Dedifferentiated amniotic fluid mesenchymal stem cell (primary cell): ENCODE results near the gene PRLR.
"Not testable (repeated sequence)": the region's sequence is repeated elsewhere in the genome, so short reads cannot be mapped to it uniquely, and the experiment has no call there.

Source experiments
- DNase-seq: peaks from one replicate; pipeline ENCODE4 v3.0.0-alpha.2; 2016; ENCODE audit errors: extremely low spot score

PRLR gene

DNA sequence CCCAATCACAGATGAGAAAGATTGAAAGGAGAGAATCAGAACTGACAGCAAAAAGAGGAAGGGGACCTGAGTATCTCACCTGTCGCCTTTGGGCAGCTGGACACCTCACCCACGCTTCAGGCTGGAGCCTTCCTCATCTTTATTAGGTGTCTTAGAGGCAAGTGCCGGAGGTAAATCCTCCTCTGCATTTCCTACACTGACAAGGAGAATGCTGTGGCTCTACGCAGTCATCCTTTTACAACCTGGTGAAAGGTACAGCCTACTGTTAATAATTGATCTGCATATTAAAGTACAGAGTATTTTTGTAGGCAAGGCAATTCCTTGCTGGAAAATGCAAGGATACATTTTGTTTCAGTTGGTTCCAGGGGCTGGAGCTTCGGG is 34.8 kb downstream of the PRLR start:
- no peak for DNase-seq

DNA sequence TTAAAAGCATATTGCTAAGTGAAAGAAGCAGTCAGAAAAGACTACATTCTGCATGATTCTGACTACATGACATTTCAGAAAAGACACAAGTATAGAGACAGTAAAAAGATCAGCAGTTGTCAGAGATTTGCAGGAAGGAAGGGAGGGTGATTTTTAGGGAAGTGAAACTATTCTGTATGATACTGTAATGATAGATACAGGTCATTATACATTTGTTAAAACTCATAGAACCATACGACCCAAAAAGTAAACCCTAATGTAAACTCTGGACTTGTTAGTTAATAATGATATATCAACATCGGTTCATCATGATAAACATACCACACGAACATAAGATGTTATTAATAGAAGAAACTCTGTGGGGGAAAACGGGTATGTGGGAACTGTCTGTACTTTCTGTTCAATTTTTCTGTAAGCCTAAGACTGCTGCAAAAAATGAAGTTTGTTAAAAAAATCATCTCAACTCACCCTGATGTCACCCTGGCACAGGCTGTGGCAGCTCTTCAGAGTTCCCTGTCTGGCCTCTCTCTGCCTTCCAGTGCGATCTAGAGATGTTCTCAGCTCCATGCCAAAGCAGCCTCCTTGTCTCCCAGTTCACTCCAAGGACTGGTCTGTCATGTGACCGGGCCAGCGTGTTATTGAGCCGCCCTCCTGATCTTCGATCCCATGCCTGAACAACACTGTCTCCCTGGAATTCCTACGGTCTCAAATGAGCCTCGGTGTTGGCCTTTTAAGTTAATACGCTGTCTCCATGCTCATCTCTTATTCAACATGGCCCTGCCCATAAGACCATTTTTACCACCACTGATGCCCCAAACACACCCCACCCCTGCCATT is 35.4 kb downstream of the PRLR start:
- DNase-seq = no peak

- no peak for DNase-seq
Measured at GRCh38 chr5:35192506-35192905, 37.8 kb downstream of the PRLR start.

DNA sequence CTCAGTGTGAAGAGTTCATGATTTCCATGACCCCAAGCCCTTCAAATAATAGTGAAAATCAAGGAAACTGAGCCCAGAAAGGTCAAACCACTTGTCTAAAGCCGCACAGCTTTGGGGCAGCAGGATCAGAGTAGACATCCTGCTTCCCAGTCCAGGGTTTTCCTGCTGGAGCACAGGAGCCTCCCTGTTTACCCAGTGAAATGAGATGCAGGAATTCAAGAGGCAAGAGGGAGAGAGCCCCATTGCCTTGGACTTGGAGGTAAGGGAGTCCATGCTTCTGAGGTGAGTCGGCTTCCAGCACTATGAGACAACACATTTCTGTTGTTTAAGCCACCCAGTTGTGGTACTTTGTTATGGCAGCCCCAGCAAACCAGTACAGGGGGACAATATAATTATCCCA is 40.5 kb downstream of the PRLR start:
- not testable (repeated sequence) for DNase-seq

DNA sequence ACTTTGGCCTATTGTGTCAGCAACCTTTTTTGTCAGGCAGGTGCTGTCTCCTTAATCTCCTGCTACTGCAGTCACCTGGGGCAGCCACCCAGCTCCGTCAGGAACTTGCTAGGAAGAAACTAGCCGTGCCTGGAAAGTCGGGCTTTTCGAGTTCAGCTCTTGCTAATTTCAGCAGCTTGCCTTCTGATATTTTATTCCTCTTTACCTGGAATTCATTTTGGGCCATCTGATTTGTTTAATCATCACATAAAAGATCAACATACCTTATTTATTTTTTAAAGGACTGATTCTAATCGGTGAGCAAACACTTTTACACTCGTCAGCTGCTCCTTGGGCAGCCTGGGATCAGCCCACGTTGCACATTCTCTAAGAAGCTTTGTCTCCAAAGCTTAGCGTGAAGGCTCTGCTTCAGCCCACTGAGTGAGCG is 42.2 kb downstream of the PRLR start:
- no peak for DNase-seq

- DNase-seq = not testable (repeated sequence)
Measured at GRCh38 chr5:35187621-35188020, 42.7 kb downstream of the PRLR start.

GRCh38 chr5:35186749-35187148 is 43.5 kb downstream of the PRLR start:
- no peak for DNase-seq

- no peak for DNase-seq
Measured at GRCh38 chr5:35185518-35185917, 44.8 kb downstream of the PRLR start.

DNA sequence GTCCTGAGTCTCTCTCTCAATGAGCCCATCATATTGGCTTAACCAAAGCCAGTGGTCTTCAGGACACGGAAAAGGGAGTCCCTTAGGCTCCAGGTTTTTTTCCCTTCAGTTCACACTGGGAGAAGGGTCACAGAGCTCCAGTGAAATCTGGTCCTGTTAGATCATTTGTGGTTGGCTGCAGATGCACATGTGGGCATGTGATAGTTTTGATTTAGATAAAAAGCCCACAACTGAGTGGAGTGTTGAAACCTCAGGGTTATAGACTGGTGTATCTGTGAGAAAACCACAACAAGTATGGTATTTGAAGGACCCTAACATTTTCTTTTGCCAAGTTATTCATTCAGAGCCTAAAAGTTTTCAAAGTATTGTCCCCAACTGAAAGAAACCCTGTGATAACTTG is 46.7 kb downstream of the PRLR start:
- no peak for DNase-seq

- no peak for DNase-seq
Measured at GRCh38 chr5:35182910-35183535, 47.3 kb downstream of the PRLR start.

DNA sequence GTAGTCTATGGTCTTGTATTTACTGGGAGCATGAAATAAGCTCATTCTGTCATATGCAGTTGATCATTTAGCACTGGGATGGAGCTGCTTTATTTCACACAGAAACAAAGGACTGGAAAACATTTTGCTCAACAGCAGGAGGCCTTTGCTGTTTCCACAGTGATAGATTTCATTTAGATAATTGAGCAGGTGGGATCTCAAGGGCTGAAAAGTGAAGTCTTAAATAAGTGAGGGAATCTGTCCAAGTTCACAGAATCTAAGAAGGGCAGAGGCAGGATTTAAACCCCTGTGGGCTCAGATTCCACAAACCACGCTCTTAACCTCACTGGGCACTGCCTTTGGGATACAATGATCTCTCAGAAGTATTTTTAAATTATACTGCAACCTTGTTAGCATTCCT is 47.8 kb downstream of the PRLR start:
- DNase-seq = no peak

- DNase-seq = no peak
Measured at GRCh38 chr5:35180046-35180445, 50.2 kb downstream of the PRLR start.

GRCh38 chr5:35177783-35178182 is 52.5 kb downstream of the PRLR start:
- no peak for DNase-seq

DNA sequence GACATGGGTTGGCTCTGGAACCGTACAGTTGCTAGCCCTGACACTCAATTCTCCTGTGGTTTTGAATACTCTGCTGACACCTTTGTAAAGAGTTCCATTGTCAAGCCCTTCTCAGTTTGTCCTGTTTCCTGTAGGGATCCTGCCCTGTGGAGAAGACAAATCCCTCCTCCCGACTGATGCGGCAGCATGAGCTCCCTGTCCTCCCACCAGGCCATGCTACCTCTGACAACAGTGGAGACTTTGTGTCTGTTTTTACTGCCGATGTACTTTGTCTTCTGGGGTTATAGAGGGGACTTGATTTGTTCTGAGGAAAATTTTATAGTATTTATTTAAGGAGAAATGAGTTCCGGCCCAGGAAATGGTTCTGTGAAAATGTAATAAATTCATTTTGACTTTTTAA is 57.8 kb downstream of the PRLR start:
- DNase-seq = no peak

DNA sequence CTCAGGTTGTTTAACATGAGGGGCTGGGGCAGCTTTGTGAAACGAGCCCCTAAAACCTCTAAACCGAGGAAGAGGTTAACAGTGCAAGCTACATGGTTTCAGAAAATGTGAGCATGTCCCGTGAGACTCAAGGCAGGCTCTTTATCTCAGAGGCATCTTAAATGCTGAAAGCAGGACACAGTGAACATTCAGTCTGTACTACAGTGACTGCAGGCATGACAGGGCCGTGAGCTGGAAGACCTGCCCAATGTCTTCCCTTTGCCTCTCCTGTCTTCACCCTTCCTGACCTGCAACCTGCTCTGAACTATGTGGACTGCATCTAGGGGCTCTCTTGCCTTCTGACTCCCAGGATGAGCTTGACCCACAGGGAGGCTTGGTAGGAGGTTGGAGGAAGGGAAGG is 58.3 kb downstream of the PRLR start:
- DNase-seq = no peak

DNA sequence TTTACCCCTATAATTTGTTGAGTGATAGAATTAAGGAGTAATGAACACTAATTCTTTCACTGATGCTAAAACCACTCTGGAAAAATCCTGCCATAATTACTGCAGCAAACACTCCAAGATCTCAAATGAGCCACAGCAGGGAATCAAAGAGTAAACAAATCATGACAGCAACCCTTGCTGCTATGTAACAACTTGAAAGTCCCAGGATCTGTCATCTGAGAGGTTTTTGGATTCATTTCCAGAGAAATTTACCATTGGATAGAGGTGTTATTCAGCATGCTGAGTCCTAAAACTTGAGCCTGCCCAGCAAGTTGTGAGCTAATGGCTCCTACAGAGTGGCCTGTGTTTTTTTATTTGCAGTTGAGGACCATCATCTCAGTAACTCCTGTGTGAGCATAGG is 59.2 kb downstream of the PRLR start:
- DNase-seq = no peak

DNA sequence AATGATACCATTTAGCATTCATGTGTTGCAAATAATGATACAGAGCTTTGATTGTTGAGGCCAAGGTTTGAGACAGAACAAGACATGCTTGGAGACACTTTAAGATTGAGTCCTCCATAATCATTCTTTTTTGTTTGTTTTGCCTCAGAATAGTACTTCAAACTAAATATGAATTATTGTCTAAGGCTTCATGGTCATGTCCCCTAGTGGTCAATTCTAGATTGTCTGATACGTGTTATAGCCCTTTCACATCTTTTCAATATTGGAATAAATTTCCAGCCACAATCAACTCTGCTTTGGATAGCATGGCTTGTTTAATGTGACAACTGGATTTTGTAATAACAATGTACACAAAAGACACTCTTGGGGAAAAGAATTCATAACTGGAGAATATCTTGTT is 64.2 kb downstream of the PRLR start:
- no peak for DNase-seq

GRCh38 chr5:35164860-35165542 is 65.3 kb downstream of the PRLR start:
- no peak for DNase-seq

GRCh38 chr5:35163710-35164033 is 66.6 kb downstream of the PRLR start:
- DNase-seq = no peak

- DNase-seq = no peak
Measured at GRCh38 chr5:35162848-35163709, 67.2 kb downstream of the PRLR start.

DNA sequence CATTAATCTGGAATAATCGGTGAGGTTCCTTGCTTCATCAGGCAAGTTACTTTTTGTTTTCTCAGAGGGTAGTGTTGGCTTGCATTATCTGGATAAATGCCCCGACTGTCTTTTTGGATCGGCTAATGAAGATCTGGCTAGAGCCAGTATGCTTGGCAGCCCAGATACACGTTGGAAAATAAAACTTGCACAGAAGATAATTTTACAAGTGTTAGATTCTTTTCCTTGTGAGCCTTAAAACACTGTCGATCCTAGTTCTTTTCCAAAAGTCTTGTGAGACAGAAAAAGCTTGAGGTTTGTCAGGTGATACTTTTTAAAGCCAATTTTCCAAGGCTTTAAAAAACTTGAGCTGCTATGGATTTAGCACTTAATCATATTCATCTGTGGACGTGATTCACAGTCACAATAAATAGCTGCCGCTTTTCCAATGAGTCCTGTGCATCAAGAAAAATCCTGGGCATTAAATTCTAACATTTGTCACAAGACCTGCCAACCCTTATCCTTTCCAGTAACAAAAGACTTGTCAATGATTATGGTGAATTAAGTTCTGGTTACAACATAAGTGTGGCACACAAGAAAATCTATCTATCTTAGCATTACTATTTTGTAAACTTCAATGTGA is 68.5 kb downstream of the PRLR start:
- no peak for DNase-seq
